ENCODE measurements around the gene CDKAL1.

The CDKAL1 gene

GRCh38 chr6:20678831-20679352, 144.6 kb downstream of the CDKAL1 start:
- TF ChIP-seq TCF4 (CRISPR knock-in tag; IDR thresholded peaks at IDR 0.05; ENCODE audit: borderline replicate concordance) (no peak), POU6F1 (CRISPR knock-in tag; IDR thresholded peaks at IDR 0.05; ENCODE audit: borderline replicate concordance, low read depth) (no peak), ZNF70 (CRISPR knock-in tag; IDR thresholded peaks at IDR 0.05) (no peak), OSR1 (CRISPR knock-in tag; IDR thresholded peaks at IDR 0.05) (no peak), ZC3H10 (CRISPR knock-in tag; IDR thresholded peaks at IDR 0.05) (no peak), ZNF8 (CRISPR knock-in tag; IDR thresholded peaks at IDR 0.05) (no peak), CREB5 (CRISPR knock-in tag; IDR thresholded peaks at IDR 0.05; ENCODE audit: low read depth) (no peak), CSDC2 (CRISPR knock-in tag; IDR thresholded peaks at IDR 0.05) (no peak), ISL1 (CRISPR knock-in tag; IDR thresholded peaks at IDR 0.05) (no peak), TOX (CRISPR knock-in tag; IDR thresholded peaks at IDR 0.05; ENCODE audit: borderline replicate concordance) (no peak), RARB (CRISPR knock-in tag; IDR thresholded peaks at IDR 0.05) (no peak), SNAI2 (CRISPR knock-in tag; IDR thresholded peaks at IDR 0.05) (no peak), BACH2 (CRISPR knock-in tag; IDR thresholded peaks at IDR 0.05; ENCODE audit: borderline replicate concordance) (no peak), PPARA (CRISPR knock-in tag; IDR thresholded peaks at IDR 0.05; ENCODE audit: borderline replicate concordance) (no peak), PATZ1 (CRISPR knock-in tag; IDR thresholded peaks at IDR 0.05; ENCODE audit: borderline replicate concordance) (no peak), ZFP30 (CRISPR knock-in tag; IDR thresholded peaks at IDR 0.05) (no peak), ZNF565 (CRISPR knock-in tag; conservative IDR thresholded peaks at IDR 0.05; ENCODE audit: low read depth) (no peak)
- no peak for ATAC-seq

GRCh38 chr6:20680697-20681165, 146.5 kb downstream of the CDKAL1 start:
- ATAC-seq = peak; percentile 73
- TF ChIP-seq CREB5 (CRISPR knock-in tag; IDR thresholded peaks at IDR 0.05; ENCODE audit: low read depth) (no peak), CSDC2 (CRISPR knock-in tag; IDR thresholded peaks at IDR 0.05) (no peak), SNAI2 (CRISPR knock-in tag; IDR thresholded peaks at IDR 0.05) (no peak), BACH2 (CRISPR knock-in tag; IDR thresholded peaks at IDR 0.05; ENCODE audit: borderline replicate concordance) (no peak), PPARA (CRISPR knock-in tag; IDR thresholded peaks at IDR 0.05; ENCODE audit: borderline replicate concordance) (no peak), ZFP30 (CRISPR knock-in tag; IDR thresholded peaks at IDR 0.05) (no peak), CSRNP3 (CRISPR knock-in tag; IDR thresholded peaks at IDR 0.05) (no peak), RARB (CRISPR knock-in tag; IDR thresholded peaks at IDR 0.05) (no peak), PATZ1 (CRISPR knock-in tag; IDR thresholded peaks at IDR 0.05; ENCODE audit: borderline replicate concordance) (no peak)

- ATAC-seq = peak; percentile 34; the same call in 1 of the 3 replicates
- no peak for TF ChIP-seq TOX (CRISPR knock-in tag; IDR thresholded peaks at IDR 0.05; ENCODE audit: borderline replicate concordance)
- TF ChIP-seq ESRRG (CRISPR knock-in tag; IDR thresholded peaks at IDR 0.05) = no peak
- TF ChIP-seq ZFP3 (CRISPR knock-in tag; IDR thresholded peaks at IDR 0.05) = no peak
- no peak for TF ChIP-seq PATZ1 (CRISPR knock-in tag; IDR thresholded peaks at IDR 0.05; ENCODE audit: borderline replicate concordance)
- TF ChIP-seq CSDC2 (CRISPR knock-in tag; IDR thresholded peaks at IDR 0.05) = no peak
- no peak for TF ChIP-seq ARNTL (CRISPR knock-in tag; IDR thresholded peaks at IDR 0.05; ENCODE audit: borderline replicate concordance, low read depth)
- TF ChIP-seq ZC3H10 (CRISPR knock-in tag; IDR thresholded peaks at IDR 0.05) = no peak
- TF ChIP-seq ZNF565 (CRISPR knock-in tag; conservative IDR thresholded peaks at IDR 0.05; ENCODE audit: low read depth) = no peak
- TF ChIP-seq TSHZ2 (CRISPR knock-in tag; IDR thresholded peaks at IDR 0.05) = no peak
Observed at GRCh38 chr6:20681243-20681684, 147.0 kb downstream of the CDKAL1 start.

Measured in SK-N-SH treated with all-trans-retinoic acid at 6 μM for 48 hours (cell line).